Heart left ventricle (tissue), 16 donors: Measurements from ENCODE around the gene ZFP92. TPM values are rescaled to one million over a fixed set of nuclear protein-coding genes. Genes with fewer than 3 reads are reported as not detected.

Source experiments
- ATAC-seq, 4 donors: fragments of 200-7000 bp; cut with Tn5 transposase; one replicate each; pipeline ENCODE4 v1.9.1; 2020 to 2022; ENCODE audit warnings: moderate library complexity in 4 of 4, mild to moderate bottlenecking in 3 of 4, moderate number of reproducible peaks in 1 of 4
- DNase-seq, 5 donors: peaks; one replicate each; pipeline ENCODE4 v3.0.0-alpha.2; 2020
- H3K27ac ChIP-seq, 12 donors: fragments of 200-600 bp; sonication (generic) in 4 of 12; one replicate each; pipeline versions ENCODE4 v1.5.0 to v1.8.0; 2016 to 2022; ENCODE audit warnings: mild to moderate bottlenecking in 2 of 12
- H3K27me3 ChIP-seq, 9 donors: fragments of 200-600 bp; sonication (generic) in 2 of 9; one replicate each; pipeline versions ENCODE4 v1.5.1 to v1.8.0; 2016 to 2022; ENCODE audit warnings: mild to moderate bottlenecking in 3 of 9
- H3K36me3 ChIP-seq, 9 donors: fragments of 200-600 bp; sonication (generic) in 2 of 9; one replicate each; pipeline versions ENCODE4 v1.5.0 to v1.8.0; 2018 to 2022; ENCODE audit warnings: mild to moderate bottlenecking in 2 of 9
- H3K4me1 ChIP-seq, 12 donors: fragments of 200-600 bp; sonication (generic) in 4 of 12; one replicate each; pipeline versions ENCODE4 v1.5.0 to v1.8.0; 2016 to 2022; ENCODE audit warnings: mild to moderate bottlenecking in 3 of 12
- H3K4me3 ChIP-seq, 12 donors: fragments of 200-600 bp; sonication (generic) in 4 of 12; one replicate each; pipeline versions ENCODE4 v1.5.0 to v1.8.0; 2017 to 2022; ENCODE audit warnings: mild to moderate bottlenecking in 9 of 12, moderate library complexity in 4 of 12
- H3K9me3 ChIP-seq, 12 donors: fragments of 200-600 bp; sonication (generic) in 4 of 12; one replicate each; pipeline versions ENCODE4 v1.5.0 to v1.8.0; 2016 to 2022; ENCODE audit warnings: mild to moderate bottlenecking in 1 of 12
- POLR2A ChIP-seq, 2 donors: fragments of 450-650 bp; IDR thresholded peaks; one replicate each; pipeline ENCODE4 v1.6.1; 2017; ENCODE audit warnings: antibody characterized with exemption in 2 of 2, mild to moderate bottlenecking in 2 of 2, moderate library complexity in 2 of 2
- WGBS, 4 donors: extraction: QIAGEN DNeasy Blood & Tissue Kit in 2 of 4; methylation state at CpG; one replicate each; pipeline versions ENCODE4 v1.1.5 to v1.1.7; 2013 to 2018; 5-methylcytosine and 5-hydroxymethylcytosine counted together
- intact Hi-C, 10 donors: fragments of 100-400 bp; cut with DNase I; formaldehyde crosslinking; loops; one replicate each; pipeline versions ENCODE4 v1.11.1 to v1.14.2; 2022
- polyA plus RNA-seq, 2 donors: library from polyadenylated mRNA; stranded (reverse); fragments of 200-250 nt; gene quantifications; one replicate each; pipeline ENCODE4 v1.2.3, GENCODE V29; 2013
- total RNA-seq, 9 donors: library from RNA; depleted of rRNA in 2 of 9; stranded (reverse); fragments of >200 nt in 2 of 9; fragmentation: NEBNext Ultra II Directional in 3 of 9; extraction: Animal tissue kit (Norgen Biotek cat#: 25700) in 3 of 9; gene quantifications; one replicate each; pipeline versions ENCODE4 v1.1.0 to v1.2.4, GENCODE V29; 2016 to 2023
- TF ChIP-seq, protein P1 (sequence below), 12 donors: fragments of 200-600 bp; sonication (generic) in 4 of 12; IDR thresholded peaks; one replicate each; pipeline versions ENCODE4 v1.5.0 to v1.8.0; 2018 to 2022; ENCODE audit warnings: antibody characterized with exemption in 12 of 12, mild to moderate bottlenecking in 5 of 12
- donor health status: ischemic (EF 13 %, LVEDD 7.1; RV severe dilation, severe dysfunction).
- donor health status: healthy with polysubstance abuse.
- donor health status: DM: no; HTN: yes; CAD: no.
- donor health status: DM: no; HTN: no; CAD: no.
- donor health status: ischemic (EF 25% LVEDD 6.9; RV normal size, moderate dysfunction).
- donor health status: ischemic (EF 25% LVEDD 5.7; RV mildly dilated, moderate dysfunction).
- donor health status: healthy.
- donor health status: DM: yes; HTN: yes; CAD: no.
- donor health status: ischemic (EF 35%, LVEDD 5.7; RV mildly dilated, moderate dysfunction).
- donor health status: nonischemic (EF 11% LVEDD 7.7; RV severe dilation, severe dysfunction).
- donor health status: DM: yes; HTN: yes; CAD: no.
- donor health status: PGD.
- donor health status: ischemic (EF 29% LVEDD 5.4; RV normal size, mild dysfunction).
- donor health status: nonischemic (EF 23%, LVEDD 6.1; RV moderate dilation, normal function).

Gene ZFP92
- total and polyA plus RNA-seq, 11 donors: 0.22 to 1.5 (median 0.55) TPM

GRCh38 chrX:153378607-153379006 is 32.7 kb upstream of the ZFP92 start:
- no peak for DNase-seq
- intact Hi-C loops: no loop called here
- Histone ChIP-seq H3K27ac (no peak overlapping the region), H3K9me3 (peaks cover 0 to 8% (median 0%) of the 10 kb centered on the region in 12 donors), H3K4me1 (peaks cover 0 to 7% (median 0%) of the 10 kb centered on the region in 12 donors), H3K4me3 (no peak overlapping the region), H3K36me3 (no peaks in the 10 kb centered on the region), H3K27me3 (peaks cover 0 to 16% (median 0%) of the 10 kb centered on the region in 9 donors)
- ATAC-seq: no peak
- WGBS, 4 donors: 70 to 96% (median 87%) methylated on average over 4 of the region's 4 CpGs
- TF ChIP-seq, protein P1, sequence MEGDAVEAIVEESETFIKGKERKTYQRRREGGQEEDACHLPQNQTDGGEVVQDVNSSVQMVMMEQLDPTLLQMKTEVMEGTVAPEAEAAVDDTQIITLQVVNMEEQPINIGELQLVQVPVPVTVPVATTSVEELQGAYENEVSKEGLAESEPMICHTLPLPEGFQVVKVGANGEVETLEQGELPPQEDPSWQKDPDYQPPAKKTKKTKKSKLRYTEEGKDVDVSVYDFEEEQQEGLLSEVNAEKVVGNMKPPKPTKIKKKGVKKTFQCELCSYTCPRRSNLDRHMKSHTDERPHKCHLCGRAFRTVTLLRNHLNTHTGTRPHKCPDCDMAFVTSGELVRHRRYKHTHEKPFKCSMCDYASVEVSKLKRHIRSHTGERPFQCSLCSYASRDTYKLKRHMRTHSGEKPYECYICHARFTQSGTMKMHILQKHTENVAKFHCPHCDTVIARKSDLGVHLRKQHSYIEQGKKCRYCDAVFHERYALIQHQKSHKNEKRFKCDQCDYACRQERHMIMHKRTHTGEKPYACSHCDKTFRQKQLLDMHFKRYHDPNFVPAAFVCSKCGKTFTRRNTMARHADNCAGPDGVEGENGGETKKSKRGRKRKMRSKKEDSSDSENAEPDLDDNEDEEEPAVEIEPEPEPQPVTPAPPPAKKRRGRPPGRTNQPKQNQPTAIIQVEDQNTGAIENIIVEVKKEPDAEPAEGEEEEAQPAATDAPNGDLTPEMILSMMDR (IDR thresholded peaks at IDR 0.05): no peak
- no peak for TF ChIP-seq POLR2A (IDR thresholded peaks at IDR 0.05)

- no peaks in the 10 kb centered on the region for H3K36me3 ChIP-seq
- DNase-seq (no peak), ATAC-seq (peak in 1 of 4 donors; percentile 8)
- intact Hi-C loops: no loop called here
- WGBS, 4 donors: 72 to 81% (median 77%) methylated on average over 9 of the region's 9 CpGs
- H3K4me1 ChIP-seq: peaks cover 0 to 7% (median 0%) of the 10 kb centered on the region in 12 donors
- peaks cover 0 to 8% (median 0%) of the 10 kb centered on the region in 12 donors for H3K9me3 ChIP-seq
- H3K27me3 ChIP-seq: peaks cover 0 to 16% (median 0%) of the 10 kb centered on the region in 9 donors
- no peak for TF ChIP-seq POLR2A (IDR thresholded peaks at IDR 0.05)
- TF ChIP-seq, protein P1 (IDR thresholded peaks at IDR 0.05): no peak
- H3K4me3 ChIP-seq: no peak overlapping the region
- H3K27ac ChIP-seq: no peak overlapping the region
Measured at GRCh38 chrX:153379508-153379907, 31.8 kb upstream of the ZFP92 start.

DNA sequence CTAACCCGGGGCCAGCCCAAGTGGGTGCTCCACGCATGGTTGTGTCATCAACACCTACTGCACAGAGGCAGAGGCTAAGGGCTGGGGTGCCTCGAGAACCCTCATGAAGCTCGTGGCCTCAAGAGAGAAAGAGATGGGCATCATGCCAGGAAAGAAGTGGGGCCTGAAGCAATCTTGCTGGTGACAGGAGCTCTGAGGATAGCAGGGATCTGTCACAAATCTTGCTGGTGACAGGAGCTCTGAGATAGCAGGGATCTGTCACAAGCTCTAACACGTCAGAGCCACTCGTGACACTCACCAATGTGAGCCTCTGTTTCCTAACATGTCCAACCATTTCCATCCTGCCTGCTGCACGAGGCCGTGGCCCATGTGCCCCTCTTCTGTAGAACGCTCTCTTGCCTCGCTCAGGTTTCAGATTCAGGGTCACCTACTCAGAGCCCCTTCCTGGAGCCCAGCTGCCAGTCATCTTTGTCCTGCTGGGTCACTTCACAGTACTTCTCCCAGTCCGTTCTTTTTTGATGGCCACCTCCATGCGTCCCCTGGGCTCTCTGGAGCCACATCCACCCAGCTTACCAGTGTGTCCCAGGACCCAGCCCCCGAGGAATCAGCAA is 31.2 kb upstream of the ZFP92 start:
- no peak for TF ChIP-seq POLR2A (IDR thresholded peaks at IDR 0.05)
- TF ChIP-seq, protein P1 (IDR thresholded peaks at IDR 0.05): no peak
- peak overlapping the region in 3 of 12 donors; percentile 30 to 49 (median 39) for H3K27ac ChIP-seq
- H3K27me3 ChIP-seq: peaks cover 0 to 14% (median 0%) of the 10 kb centered on the region in 9 donors
- H3K4me3 ChIP-seq: no peak overlapping the region
- H3K9me3 ChIP-seq: peaks cover 0 to 8% (median 0%) of the 10 kb centered on the region in 12 donors
- no peaks in the 10 kb centered on the region for H3K36me3 ChIP-seq
- H3K4me1 ChIP-seq: peaks cover 0 to 7% (median 0%) of the 10 kb centered on the region in 12 donors
- WGBS, 4 donors: 40 to 64% (median 49%) methylated on average over 13 of the region's 13 CpGs
- peak; percentile 58 to 79 (median 70) for ATAC-seq
- intact Hi-C loops: no loop called here
- DNase-seq: peak in 1 of 5 donors; percentile 45

GRCh38 chrX:153380691-153381090 is 30.6 kb upstream of the ZFP92 start:
- peaks cover 0 to 7% (median 0%) of the 10 kb centered on the region in 12 donors for H3K4me1 ChIP-seq
- H3K36me3 ChIP-seq: no peaks in the 10 kb centered on the region
- H3K4me3 ChIP-seq: no peak overlapping the region
- 41 to 81% (median 52%) methylated on average over 9 of the region's 9 CpGs for WGBS, 4 donors
- TF ChIP-seq POLR2A (IDR thresholded peaks at IDR 0.05): no peak
- TF ChIP-seq, protein P1 (IDR thresholded peaks at IDR 0.05): no peak
- H3K27ac ChIP-seq: peak overlapping the region in 4 of 12 donors; percentile 14 to 49 (median 34)
- H3K9me3 ChIP-seq: peaks cover 0 to 8% (median 0%) of the 10 kb centered on the region in 12 donors
- H3K27me3 ChIP-seq: peaks cover 0 to 9% (median 0%) of the 10 kb centered on the region in 9 donors
- DNase-seq: no peak
- ATAC-seq: peak in 2 of 4 donors; percentile 49 to 61
- intact Hi-C loops: no loop called here
